Panc1 (cell line): ENCODE measurements around the gene VSIG8. TPM values are rescaled to one million over a fixed set of nuclear protein-coding genes. Genes with fewer than 3 reads are reported as not detected.

Source experiments
- ATAC-seq: fragments of 200-7000 bp; cut with Tn5 transposase; 2 replicates; pipeline ENCODE4 v1.9.1; 2020; ENCODE audit warnings: mild to moderate bottlenecking, moderate library complexity
- BruUV-seq: library from RNA; stranded (reverse); fragments of 400-500 nt; replicated peaks from 2 replicates; lab custom pipeline; 2021; lab: Mats Ljungman, UMichigan
- CTCF ChIA-PET: fragments of 300-600 bp; sonication (Branson Sonifier 250); formaldehyde crosslinking; loops from one replicate; lab custom pipeline; 2022; ENCODE audit warnings: antibody characterized with exemption; lab: Charles Lee
- POLR2A ChIA-PET: fragments of 300-600 bp; sonication (Branson Sonifier 250); formaldehyde crosslinking; loops from one replicate; lab custom pipeline; 2022; ENCODE audit warnings: antibody characterized with exemption; lab: Charles Lee
- DNase-seq: peaks from one replicate; pipeline ENCODE4 v3.0.0-alpha.2; 2010; ENCODE audit warnings: low read depth, low spot score
- H3K27ac ChIP-seq: 2 replicates; pipeline ENCODE4 v1.5.1; 2011; ENCODE audit warnings: mild to moderate bottlenecking, low read length, inconsistent platforms
- H3K27me3 ChIP-seq: fragments of 200-500 bp; sonication (Bioruptor generic); 2 replicates; pipeline ENCODE4 v1.6.0; 2014; ENCODE audit warnings: low read length, inconsistent platforms; ENCODE audit not compliant: control insufficient read depth, insufficient read depth
- H3K36me3 ChIP-seq: fragments of 200-500 bp; sonication (Bioruptor generic); 2 replicates; pipeline ENCODE4 v1.5.1; 2014; ENCODE audit warnings: inconsistent platforms, mild to moderate bottlenecking, low read length, moderate library complexity; ENCODE audit not compliant: control insufficient read depth, insufficient read depth
- H3K4me1 ChIP-seq: 2 replicates; pipeline ENCODE4 v1.5.1; 2011; ENCODE audit warnings: inconsistent platforms, mild to moderate bottlenecking, low read length, moderate library complexity; ENCODE audit not compliant: control insufficient read depth, insufficient read depth
- H3K4me3 ChIP-seq, 2 experiments: 2 replicates each; pipeline ENCODE4 v1.5.1; 2011 to 2012; ENCODE audit warnings: low read depth in 2 of 2, low read length in 2 of 2, mild to moderate bottlenecking in 2 of 2, inconsistent platforms in 1 of 2, moderate library complexity in 1 of 2
- H3K9me3 ChIP-seq: fragments of 200-500 bp; sonication (Bioruptor generic); 2 replicates; pipeline ENCODE4 v1.5.1; 2014; ENCODE audit warnings: low read depth, mild to moderate bottlenecking, inconsistent platforms, low read length, moderate library complexity; ENCODE audit not compliant: control insufficient read depth, insufficient read depth
- POLR2AphosphoS5 ChIP-seq: IDR thresholded peaks from 2 replicates; pipeline ENCODE4 v1.6.1; 2012; ENCODE audit warnings: mild to moderate bottlenecking, low read depth, low read length, moderate library complexity
- SIN3A ChIP-seq: IDR thresholded peaks from 2 replicates; pipeline ENCODE4 v1.6.1; 2012; ENCODE audit warnings: low read depth, mild to moderate bottlenecking, low read length, moderate library complexity, borderline replicate concordance; ENCODE audit not compliant: insufficient read depth
- TCF7L2 ChIP-seq: IDR thresholded peaks from 2 replicates; pipeline ENCODE4 v1.6.1; 2011; ENCODE audit warnings: mild to moderate bottlenecking, low read depth, low read length, inconsistent platforms
- in situ Hi-C: cut with HindIII; loops from 2 replicates; pipeline ENCODE4 v1.10.0; 2016; ENCODE audit warnings: low sequenced_read_pairs, low pct_unique_long_range_greater_than_20kb
- intact Hi-C: fragments of 100-400 bp; cut with micrococcal nuclease; formaldehyde crosslinking; loops from one replicate; pipeline ENCODE4 v1.10.0; 2022; ENCODE audit not compliant: unreplicated experiment
- total RNA-seq: library from RNA; stranded (reverse); gene quantifications from one replicate; pipeline ENCODE4 v1.2.1, GENCODE V29; 2021; ENCODE audit not compliant: unreplicated experiment
- TF ChIP-seq, protein P1 (sequence below), 2 experiments: IDR thresholded peaks; 2 replicates each; pipeline ENCODE4 v1.6.1; 2011 to 2012; ENCODE audit warnings: low read depth in 2 of 2, control low read depth in 1 of 2, low read length in 1 of 2, mild to moderate bottlenecking in 1 of 2, moderate library complexity in 1 of 2; ENCODE audit not compliant: insufficient read depth in 1 of 2
- TF ChIP-seq, protein P2 (sequence below): fragments of 450-650 bp; IDR thresholded peaks from 2 replicates; pipeline ENCODE4 v1.5.1; 2017; ENCODE audit warnings: mild to moderate bottlenecking

The VSIG8 gene
- total RNA-seq, 1 experiment from 2014 or later = not detected

DNA sequence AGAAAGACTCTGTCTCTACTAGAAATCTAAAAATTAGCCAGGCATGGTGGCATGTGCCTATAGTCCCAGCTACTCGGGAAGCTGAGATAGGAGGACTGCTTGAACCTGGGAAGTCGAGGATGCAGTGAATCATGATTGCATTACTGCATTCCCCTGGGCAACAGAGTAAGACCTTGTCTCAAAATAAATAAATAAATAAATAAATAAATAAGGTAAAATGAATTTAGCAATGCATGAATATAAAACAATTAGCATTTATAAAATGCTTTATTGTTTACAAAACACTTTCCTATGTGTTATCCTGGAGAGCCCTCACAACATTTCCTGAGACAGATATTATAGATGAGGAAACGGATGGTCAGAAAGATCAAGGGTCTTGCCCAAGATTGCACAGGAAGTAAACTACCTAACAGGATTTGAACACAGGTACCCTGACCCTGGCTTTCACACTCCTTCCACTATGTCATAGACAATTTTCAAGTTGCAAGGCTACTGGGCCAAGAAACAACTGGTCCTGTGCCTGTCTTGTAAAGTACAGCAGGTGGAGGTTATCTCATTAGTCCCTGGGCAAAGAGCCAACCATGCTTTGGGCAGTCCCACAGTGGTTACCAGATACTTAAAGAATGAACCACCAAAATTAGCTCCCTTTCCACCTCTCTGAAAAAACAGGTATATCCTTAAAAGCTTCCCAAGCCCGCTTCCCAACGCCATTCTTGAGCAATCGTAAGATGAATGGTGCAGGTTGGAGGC, 15.4 kb upstream of the VSIG8 start:
- no peak overlapping the region for H3K4me3 ChIP-seq
- DNase-seq (no peak), ATAC-seq (no peak)
- no peaks in the 10 kb centered on the region for H3K9me3 ChIP-seq
- no peaks in the 10 kb centered on the region for H3K36me3 ChIP-seq
- H3K4me1 ChIP-seq = no peaks in the 10 kb centered on the region
- H3K27me3 ChIP-seq = no peaks in the 10 kb centered on the region
- in situ Hi-C loops = no loop called here
- CTCF ChIA-PET = no interaction called here
- intact Hi-C loops = no loop called here
- H3K27ac ChIP-seq = no peak overlapping the region
- TF ChIP-seq, protein P1, sequence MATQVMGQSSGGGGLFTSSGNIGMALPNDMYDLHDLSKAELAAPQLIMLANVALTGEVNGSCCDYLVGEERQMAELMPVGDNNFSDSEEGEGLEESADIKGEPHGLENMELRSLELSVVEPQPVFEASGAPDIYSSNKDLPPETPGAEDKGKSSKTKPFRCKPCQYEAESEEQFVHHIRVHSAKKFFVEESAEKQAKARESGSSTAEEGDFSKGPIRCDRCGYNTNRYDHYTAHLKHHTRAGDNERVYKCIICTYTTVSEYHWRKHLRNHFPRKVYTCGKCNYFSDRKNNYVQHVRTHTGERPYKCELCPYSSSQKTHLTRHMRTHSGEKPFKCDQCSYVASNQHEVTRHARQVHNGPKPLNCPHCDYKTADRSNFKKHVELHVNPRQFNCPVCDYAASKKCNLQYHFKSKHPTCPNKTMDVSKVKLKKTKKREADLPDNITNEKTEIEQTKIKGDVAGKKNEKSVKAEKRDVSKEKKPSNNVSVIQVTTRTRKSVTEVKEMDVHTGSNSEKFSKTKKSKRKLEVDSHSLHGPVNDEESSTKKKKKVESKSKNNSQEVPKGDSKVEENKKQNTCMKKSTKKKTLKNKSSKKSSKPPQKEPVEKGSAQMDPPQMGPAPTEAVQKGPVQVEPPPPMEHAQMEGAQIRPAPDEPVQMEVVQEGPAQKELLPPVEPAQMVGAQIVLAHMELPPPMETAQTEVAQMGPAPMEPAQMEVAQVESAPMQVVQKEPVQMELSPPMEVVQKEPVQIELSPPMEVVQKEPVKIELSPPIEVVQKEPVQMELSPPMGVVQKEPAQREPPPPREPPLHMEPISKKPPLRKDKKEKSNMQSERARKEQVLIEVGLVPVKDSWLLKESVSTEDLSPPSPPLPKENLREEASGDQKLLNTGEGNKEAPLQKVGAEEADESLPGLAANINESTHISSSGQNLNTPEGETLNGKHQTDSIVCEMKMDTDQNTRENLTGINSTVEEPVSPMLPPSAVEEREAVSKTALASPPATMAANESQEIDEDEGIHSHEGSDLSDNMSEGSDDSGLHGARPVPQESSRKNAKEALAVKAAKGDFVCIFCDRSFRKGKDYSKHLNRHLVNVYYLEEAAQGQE (IDR thresholded peaks at IDR 0.05; ENCODE audit: insufficient read depth in 1 of 2, low read depth in 2 of 2, low read length in 1 of 2) = no peak
- no peak for TF ChIP-seq SIN3A
- TF ChIP-seq TCF7L2 = no peak
- TF ChIP-seq, protein P2, sequence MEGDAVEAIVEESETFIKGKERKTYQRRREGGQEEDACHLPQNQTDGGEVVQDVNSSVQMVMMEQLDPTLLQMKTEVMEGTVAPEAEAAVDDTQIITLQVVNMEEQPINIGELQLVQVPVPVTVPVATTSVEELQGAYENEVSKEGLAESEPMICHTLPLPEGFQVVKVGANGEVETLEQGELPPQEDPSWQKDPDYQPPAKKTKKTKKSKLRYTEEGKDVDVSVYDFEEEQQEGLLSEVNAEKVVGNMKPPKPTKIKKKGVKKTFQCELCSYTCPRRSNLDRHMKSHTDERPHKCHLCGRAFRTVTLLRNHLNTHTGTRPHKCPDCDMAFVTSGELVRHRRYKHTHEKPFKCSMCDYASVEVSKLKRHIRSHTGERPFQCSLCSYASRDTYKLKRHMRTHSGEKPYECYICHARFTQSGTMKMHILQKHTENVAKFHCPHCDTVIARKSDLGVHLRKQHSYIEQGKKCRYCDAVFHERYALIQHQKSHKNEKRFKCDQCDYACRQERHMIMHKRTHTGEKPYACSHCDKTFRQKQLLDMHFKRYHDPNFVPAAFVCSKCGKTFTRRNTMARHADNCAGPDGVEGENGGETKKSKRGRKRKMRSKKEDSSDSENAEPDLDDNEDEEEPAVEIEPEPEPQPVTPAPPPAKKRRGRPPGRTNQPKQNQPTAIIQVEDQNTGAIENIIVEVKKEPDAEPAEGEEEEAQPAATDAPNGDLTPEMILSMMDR = no peak
- TF ChIP-seq POLR2AphosphoS5 = no peak
- no TSS peak for BruUV-seq
- POLR2A ChIA-PET = no interaction called here

DNA sequence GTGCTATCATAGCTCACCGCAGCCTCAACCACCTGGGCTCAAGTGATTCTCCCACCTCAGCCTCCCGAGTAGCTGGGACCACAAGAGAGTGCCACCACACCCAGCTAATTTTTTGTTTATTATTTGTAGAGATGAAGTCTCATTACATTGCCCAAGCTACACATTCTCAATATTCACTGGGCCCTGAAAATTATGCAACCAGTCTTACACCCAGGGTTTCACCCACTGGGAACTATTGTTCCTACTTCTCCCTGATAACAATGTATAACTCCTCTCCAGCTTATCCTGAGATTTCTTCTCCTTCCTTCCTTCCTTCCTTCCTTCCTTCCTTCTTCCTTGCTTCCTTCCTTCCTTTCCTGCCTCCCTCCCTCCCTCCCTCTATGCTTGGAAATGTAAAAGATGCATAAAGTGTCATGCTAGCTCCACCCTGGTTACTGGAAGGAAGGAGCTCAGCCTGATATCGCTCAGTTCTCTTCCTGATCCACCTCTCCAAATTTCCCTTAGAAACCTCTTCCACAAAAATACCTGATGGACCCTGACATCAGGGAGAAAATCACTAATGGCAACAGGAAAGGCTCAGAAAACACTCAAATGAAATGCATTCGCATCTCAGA, 11.2 kb upstream of the VSIG8 start:
- Histone ChIP-seq H3K4me3 (no peak overlapping the region), H3K4me1 (no peaks in the 10 kb centered on the region), H3K36me3 (no peaks in the 10 kb centered on the region), H3K27me3 (no peaks in the 10 kb centered on the region), H3K9me3 (no peaks in the 10 kb centered on the region), H3K27ac (no peak overlapping the region)
- ChIA-PET CTCF (interaction anchor here (0.7 kb wide), 1 partner anchor 703 kb away, joined by 5 read pairs; no protein-coding TSS in a partner anchor), POLR2A (no interaction called here)
- DNase-seq = no peak
- intact Hi-C loops = no loop called here
- TF ChIP-seq, protein P1 (IDR thresholded peaks at IDR 0.05; ENCODE audit: insufficient read depth in 1 of 2, low read depth in 2 of 2, low read length in 1 of 2) = no peak
- TF ChIP-seq TCF7L2 (no peak), POLR2AphosphoS5 (no peak), SIN3A (no peak)
- TF ChIP-seq, protein P2 = no peak
- BruUV-seq = no TSS peak
- in situ Hi-C loops = no loop called here
- ATAC-seq = no peak
